GM23338 (cell line): ENCODE data around the gene CFAP90.

Experiments used
- CTCF ChIP-seq, 2 experiments: fragments of 200-600 bp in 1 of 2; sonication (generic) in 1 of 2; conservative IDR thresholded peaks; 2 replicates each; pipeline versions ENCODE4 v1.5.1 to v1.6.1; 2016 to 2017; ENCODE audit warnings: antibody characterized with exemption in 2 of 2, low read depth in 2 of 2, mild to moderate bottlenecking in 2 of 2, moderate library complexity in 1 of 2
- EZH2 ChIP-seq: fragments of 200-600 bp; sonication (generic); IDR thresholded peaks from one replicate; pipeline ENCODE4 v1.8.0; 2017; ENCODE audit warnings: antibody characterized with exemption, mild to moderate bottlenecking, low read depth; ENCODE audit not compliant: unreplicated experiment

GRCh38 chr5:7884491-7885267 is 33.7 kb upstream of the CFAP90 start:
- TF ChIP-seq CTCF (conservative IDR thresholded peaks at IDR 0.05; ENCODE audit: low read depth in 2 of 2) (no peak), EZH2 (no peak)
